ENCODE data around the gene PPP2R2C.

DNA sequence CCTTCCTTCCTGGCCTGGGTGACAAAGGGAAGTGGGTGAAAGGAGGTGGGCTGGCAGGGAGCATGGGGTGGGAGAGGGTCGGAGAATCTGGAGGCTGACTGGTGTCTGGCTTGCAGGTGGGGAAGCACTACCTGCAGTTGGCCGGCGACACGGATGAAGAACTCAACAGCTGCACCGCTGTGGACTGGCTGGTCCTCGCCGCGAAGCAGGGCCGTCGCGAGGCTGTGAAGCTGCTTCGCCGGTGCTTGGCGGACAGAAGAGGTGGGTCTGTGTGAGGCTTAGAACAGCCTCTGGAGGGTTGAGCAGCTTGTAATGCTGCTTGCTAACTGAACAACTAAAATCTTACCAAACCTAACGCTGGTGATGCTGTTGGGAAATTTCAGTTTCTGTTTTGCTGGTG lies 183.5 kb downstream of the PPP2R2C start:
- TF ChIP-seq CTCF (conservative IDR thresholded peaks at IDR 0.05; ENCODE audit: low read depth in 2 of 2) = no peak
- TF ChIP-seq EZH2phosphoT487 (IDR thresholded peaks at IDR 0.05; ENCODE audit: unreplicated experiment) = no peak

Measured in GM23338 (cell line).